HUES64 (cell line): Measurements from ENCODE around the gene OVCH1.

Experiments
- H3K27ac ChIP-seq: 2 replicates; pipeline ENCODE4 v1.7.0; 2013; ENCODE audit warnings: low read depth, low read length, inconsistent platforms
- H3K27me3 ChIP-seq: 2 replicates; pipeline ENCODE4 v1.6.1; 2013; ENCODE audit warnings: mild to moderate bottlenecking, low read length; ENCODE audit not compliant: insufficient read depth
- H3K36me3 ChIP-seq: 2 replicates; pipeline ENCODE4 v1.6.1; 2013; ENCODE audit warnings: mild to moderate bottlenecking, low read length; ENCODE audit not compliant: insufficient read depth
- H3K4me1 ChIP-seq: 2 replicates; pipeline ENCODE4 v1.6.1; 2013; ENCODE audit warnings: mild to moderate bottlenecking, low read length, moderate library complexity; ENCODE audit not compliant: insufficient read depth
- H3K4me3 ChIP-seq: 2 replicates; pipeline ENCODE4 v1.5.1; 2013; ENCODE audit warnings: mild to moderate bottlenecking, low read length, moderate library complexity
- H3K9ac ChIP-seq: 2 replicates; pipeline ENCODE4 v1.6.1; 2013; ENCODE audit warnings: mild to moderate bottlenecking, low read depth, low read length
- H3K9me3 ChIP-seq: 2 replicates; pipeline ENCODE4 v1.6.1; 2013; ENCODE audit warnings: low read depth, low read length; ENCODE audit not compliant: insufficient read depth
- WGBS: fragments of 150-250, 120-280 bp; methylation state at CpG from one replicate; pipeline ENCODE4 v1.1.7; 2013; ENCODE audit warnings: missing lambda C conversion rate; 5-methylcytosine and 5-hydroxymethylcytosine counted together

The OVCH1 gene

DNA sequence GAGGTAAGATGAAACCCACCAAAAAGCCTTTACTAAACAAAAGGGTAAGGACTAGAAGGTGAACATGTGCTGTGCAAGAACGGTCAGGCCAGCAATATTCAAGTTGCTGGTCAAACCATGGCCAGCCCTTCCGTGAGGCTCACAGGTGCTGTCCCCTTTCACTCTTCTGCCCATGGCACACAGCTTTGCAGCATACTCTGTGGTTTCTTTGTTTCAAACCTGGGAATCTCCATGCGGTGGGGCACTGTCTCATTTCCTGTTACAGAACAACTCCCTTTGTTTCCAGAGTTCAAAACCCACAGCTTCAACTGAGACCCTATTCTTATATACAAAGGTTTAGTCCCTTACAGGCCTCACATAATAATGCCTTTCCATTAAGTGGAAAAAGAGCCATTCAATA is 1.7 kb upstream of the OVCH1 start:
- Histone ChIP-seq H3K4me3 (no peak overlapping the region), H3K9me3 (no peaks in the 10 kb centered on the region), H3K9ac (no peak overlapping the region), H3K4me1 (no peaks in the 10 kb centered on the region), H3K27ac (no peak overlapping the region), H3K36me3 (no peaks in the 10 kb centered on the region), H3K27me3 (no peaks in the 10 kb centered on the region)
- 90% methylated on average over 3 of the region's 3 CpGs for WGBS

DNA sequence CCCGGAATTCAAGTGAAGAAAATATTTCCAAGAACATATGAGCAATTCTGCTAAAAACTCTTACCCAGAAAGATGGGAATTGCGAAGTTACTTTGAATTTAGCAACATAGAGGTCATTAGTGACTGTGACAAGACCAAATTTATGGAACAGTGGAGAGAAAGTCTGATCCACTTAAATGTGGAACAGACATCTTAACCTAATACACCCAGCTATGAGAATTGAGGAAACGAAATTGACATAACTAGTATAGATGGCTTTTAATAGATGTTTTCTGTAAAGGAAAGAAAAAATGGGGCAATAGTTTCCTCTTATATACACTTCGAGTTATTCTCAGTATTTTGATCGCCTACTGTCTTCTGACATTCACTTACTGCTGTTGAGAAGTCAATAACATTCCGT is 4.6 kb downstream of the OVCH1 start:
- Histone ChIP-seq H3K36me3 (no peaks in the 10 kb centered on the region), H3K4me3 (no peak overlapping the region), H3K4me1 (no peaks in the 10 kb centered on the region), H3K27me3 (no peaks in the 10 kb centered on the region), H3K9me3 (no peaks in the 10 kb centered on the region), H3K9ac (no peak overlapping the region), H3K27ac (no peak overlapping the region)
- 94% methylated on average over 5 of the region's 6 CpGs for WGBS

DNA sequence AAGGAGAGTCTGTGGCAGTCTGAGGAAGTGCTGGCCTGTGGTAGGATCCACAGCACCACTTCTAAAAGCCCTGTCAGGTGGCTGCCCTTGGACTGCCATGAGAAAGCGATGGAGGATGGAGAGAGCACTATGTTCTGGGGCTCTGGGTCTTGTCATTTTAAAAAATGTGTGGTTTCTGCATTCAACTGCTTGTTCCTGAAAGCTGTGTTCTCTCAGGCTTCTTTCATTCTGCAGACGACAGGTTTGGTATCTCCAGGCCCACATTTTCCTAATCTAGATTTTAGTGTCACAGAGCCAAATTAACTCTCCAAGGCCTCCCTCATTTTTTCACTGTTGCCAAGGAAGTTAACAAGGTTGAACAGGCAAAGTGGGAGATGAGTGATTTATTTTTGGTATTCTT is 10.5 kb downstream of the OVCH1 start:
- Histone ChIP-seq H3K27me3 (no peaks in the 10 kb centered on the region), H3K9ac (no peak overlapping the region), H3K27ac (no peak overlapping the region), H3K36me3 (no peaks in the 10 kb centered on the region), H3K4me3 (no peak overlapping the region), H3K4me1 (no peaks in the 10 kb centered on the region), H3K9me3 (no peaks in the 10 kb centered on the region)
- 91% methylated on average over 2 of the region's 2 CpGs for WGBS

DNA sequence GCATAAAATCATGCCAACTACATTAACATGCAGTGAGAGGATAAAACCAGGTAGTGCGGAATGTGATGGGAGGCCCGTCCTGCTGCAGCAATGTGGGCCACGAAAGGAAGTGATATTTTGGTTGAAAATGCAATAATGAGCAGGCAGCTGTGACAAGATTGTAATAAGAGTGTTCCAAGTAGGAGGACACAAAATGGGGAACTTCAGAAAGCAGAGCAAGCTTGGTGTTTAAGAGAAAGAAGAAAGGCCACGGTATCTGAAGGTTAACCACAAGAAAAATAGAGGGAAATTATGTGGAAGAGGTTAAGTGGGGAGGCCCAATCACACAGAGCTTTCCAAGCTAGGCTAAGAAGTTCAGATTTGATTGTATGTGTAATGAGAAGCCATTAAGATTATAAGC is 34.3 kb downstream of the OVCH1 start:
- 94% methylated on average over 4 of the region's 4 CpGs for WGBS
- no peaks in the 10 kb centered on the region for H3K4me1 ChIP-seq

DNA sequence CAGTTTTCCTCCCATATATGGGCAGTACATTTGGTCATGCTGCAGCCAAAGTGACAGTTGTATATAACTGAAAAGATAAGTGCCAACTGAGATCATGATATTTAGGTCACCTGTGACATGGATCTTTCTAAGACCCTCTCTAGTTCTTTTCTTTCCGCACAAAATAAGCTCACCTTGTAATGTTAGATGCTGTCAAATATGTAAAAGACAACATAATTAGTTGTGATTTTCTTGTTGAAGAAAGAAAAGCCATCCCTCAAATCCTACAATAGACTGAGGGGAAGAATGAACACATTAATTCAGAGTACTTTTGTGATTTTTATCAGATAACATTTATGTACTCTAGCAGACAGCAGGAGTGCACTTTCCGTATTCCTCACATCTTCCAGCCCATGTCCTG is 37.4 kb downstream of the OVCH1 start:
- WGBS = 94% methylated on average over 1 of the region's 2 CpGs
- Histone ChIP-seq H3K9me3 (no peaks in the 10 kb centered on the region), H3K27me3 (no peaks in the 10 kb centered on the region), H3K36me3 (no peaks in the 10 kb centered on the region), H3K4me3 (no peak overlapping the region), H3K27ac (no peak overlapping the region), H3K4me1 (no peaks in the 10 kb centered on the region), H3K9ac (no peak overlapping the region)

More for the DNA sequence above, 34.3 kb downstream of the OVCH1 start:
- no peak overlapping the region for H3K9ac ChIP-seq
- no peaks in the 10 kb centered on the region for H3K9me3 ChIP-seq
- H3K27me3 ChIP-seq = no peaks in the 10 kb centered on the region
- no peak overlapping the region for H3K4me3 ChIP-seq
- H3K27ac ChIP-seq = no peak overlapping the region
- H3K36me3 ChIP-seq = no peaks in the 10 kb centered on the region

DNA sequence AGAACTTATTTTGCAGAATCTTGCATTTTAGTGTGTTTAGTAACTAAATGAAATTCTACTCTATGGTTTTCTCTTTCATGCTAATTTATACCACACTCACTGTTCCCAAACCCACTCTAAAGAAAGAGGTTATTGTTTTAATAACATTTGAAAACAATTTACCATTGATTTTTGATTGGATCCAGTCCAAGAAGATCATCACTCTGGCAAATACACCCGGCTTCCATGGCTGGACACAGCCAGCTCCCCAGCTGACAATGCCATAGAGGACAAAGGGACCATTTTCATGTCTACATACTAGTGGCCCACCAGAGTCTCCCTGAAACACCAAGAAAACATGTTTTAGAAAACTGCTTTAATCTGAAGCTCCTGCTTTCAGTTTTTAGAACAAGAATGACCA is 42.4 kb downstream of the OVCH1 start:
- Histone ChIP-seq H3K9me3 (no peaks in the 10 kb centered on the region), H3K4me1 (no peaks in the 10 kb centered on the region), H3K36me3 (no peaks in the 10 kb centered on the region), H3K9ac (no peak overlapping the region), H3K27me3 (no peaks in the 10 kb centered on the region), H3K27ac (no peak overlapping the region), H3K4me3 (no peak overlapping the region)
- 94% methylated on average over 1 of the region's 1 CpG for WGBS

DNA sequence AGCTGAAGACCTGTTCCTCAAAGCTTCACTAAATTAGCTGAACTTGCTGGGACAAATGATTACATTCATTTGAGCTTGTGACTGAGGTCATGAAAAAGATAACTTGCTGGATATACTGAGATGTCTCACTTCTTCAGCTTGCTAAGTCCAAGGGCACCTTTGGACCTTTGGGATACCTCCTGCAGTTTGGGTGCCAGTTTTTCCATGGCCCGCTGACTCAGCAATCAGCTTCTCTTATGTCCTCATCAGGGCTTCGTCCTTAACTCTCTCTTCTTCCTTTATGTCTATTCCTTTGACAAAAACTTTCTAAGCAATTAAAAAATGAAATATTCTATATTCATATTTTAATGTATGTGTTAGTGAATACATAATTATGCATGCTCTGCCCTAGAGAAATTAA is 45.6 kb downstream of the OVCH1 start:
- no peak overlapping the region for H3K9ac ChIP-seq
- 85% methylated on average over 2 of the region's 2 CpGs for WGBS
- no peaks in the 10 kb centered on the region for H3K27me3 ChIP-seq
- no peaks in the 10 kb centered on the region for H3K4me1 ChIP-seq
- H3K36me3 ChIP-seq = no peaks in the 10 kb centered on the region
- H3K27ac ChIP-seq = no peak overlapping the region
- no peaks in the 10 kb centered on the region for H3K9me3 ChIP-seq
- no peak overlapping the region for H3K4me3 ChIP-seq

DNA sequence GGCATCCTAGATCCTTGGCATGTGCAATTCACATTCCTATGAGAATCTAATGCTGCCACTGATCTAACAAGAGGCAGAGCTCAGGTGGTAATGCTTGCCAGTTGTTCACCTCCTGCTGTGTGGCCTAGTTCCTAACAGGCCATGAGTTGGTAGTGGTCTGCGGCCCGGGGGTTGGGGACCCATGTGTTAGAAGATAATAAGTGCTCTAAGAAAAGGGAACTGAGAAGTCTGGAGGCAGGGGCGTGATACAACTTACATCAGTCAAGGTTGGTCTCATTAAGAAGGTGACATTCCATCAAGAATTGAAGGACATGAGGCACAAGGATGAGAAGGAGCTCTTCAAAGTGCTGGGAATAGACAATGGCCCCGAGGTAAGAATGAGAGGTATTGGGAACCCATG is 49.3 kb downstream of the OVCH1 start:
- H3K27me3 ChIP-seq = no peaks in the 10 kb centered on the region
- no peak overlapping the region for H3K27ac ChIP-seq
- H3K4me3 ChIP-seq = no peak overlapping the region
- no peak overlapping the region for H3K9ac ChIP-seq
- no peaks in the 10 kb centered on the region for H3K4me1 ChIP-seq
- 92% methylated on average over 4 of the region's 4 CpGs for WGBS
- no peaks in the 10 kb centered on the region for H3K9me3 ChIP-seq
- H3K36me3 ChIP-seq = no peaks in the 10 kb centered on the region

DNA sequence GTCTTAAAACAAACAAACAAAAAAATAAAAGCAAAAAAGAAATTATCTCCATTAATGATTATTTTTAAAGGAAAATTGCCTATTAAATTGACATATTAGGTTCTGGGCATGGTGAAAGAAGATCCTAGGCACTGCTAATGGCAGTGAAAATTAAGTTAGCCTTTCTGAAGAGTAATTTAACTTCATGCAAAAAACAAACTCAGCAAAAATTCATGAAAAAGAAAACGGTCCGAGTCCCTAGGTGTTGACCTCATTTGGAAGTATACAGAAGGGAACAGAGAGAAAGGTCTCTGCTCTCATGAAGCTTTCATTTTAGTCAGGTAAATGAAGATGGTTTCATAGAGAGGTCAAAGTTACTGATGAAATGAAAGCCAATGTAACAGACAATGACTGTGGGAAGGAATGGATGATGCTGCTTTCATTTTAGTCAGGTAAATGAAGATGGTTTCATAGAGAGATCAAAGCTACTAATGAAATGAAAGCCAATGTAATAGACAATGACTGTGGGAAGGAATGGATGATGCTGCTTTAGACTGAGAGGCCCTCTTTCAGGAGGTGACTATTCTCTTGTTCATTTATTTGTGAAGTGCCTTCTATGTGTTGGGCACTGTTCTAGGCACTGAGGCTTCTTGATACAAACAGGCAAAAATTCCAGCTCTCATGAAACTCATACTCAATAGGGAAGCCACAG is 50.1 kb downstream of the OVCH1 start:
- 73% methylated on average over 2 of the region's 2 CpGs for WGBS
- H3K27me3 ChIP-seq = no peaks in the 10 kb centered on the region
- H3K9me3 ChIP-seq = no peaks in the 10 kb centered on the region

DNA sequence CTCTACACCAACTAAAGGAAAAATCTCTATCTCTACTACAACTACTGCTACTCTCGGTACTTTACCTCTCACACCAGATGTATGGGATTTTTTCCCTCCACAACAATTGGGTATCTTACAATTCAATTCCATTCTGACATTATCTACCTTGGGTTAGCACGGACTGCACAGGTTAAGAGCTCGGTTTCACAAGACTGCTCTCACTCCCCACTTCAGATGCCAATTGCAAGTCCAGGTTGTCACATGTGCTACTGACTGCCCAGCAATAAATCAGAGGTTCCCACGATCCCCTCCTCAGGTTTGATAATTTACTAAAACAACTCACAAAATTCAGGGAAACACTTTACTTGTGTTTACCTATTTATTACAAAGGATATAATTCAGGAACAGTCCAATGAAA is 58.0 kb downstream of the OVCH1 start:
- no peak overlapping the region for H3K27ac ChIP-seq
- WGBS = 95% methylated on average over 4 of the region's 4 CpGs
- H3K9ac ChIP-seq = no peak overlapping the region
- no peaks in the 10 kb centered on the region for H3K4me1 ChIP-seq
- no peaks in the 10 kb centered on the region for H3K36me3 ChIP-seq
- no peaks in the 10 kb centered on the region for H3K27me3 ChIP-seq
- H3K4me3 ChIP-seq = no peak overlapping the region
- no peaks in the 10 kb centered on the region for H3K9me3 ChIP-seq

More for the DNA sequence above, 50.1 kb downstream of the OVCH1 start:
- Histone ChIP-seq H3K4me3 (no peak overlapping the region), H3K9ac (no peak overlapping the region), H3K27ac (no peak overlapping the region), H3K4me1 (no peaks in the 10 kb centered on the region), H3K36me3 (no peaks in the 10 kb centered on the region)

DNA sequence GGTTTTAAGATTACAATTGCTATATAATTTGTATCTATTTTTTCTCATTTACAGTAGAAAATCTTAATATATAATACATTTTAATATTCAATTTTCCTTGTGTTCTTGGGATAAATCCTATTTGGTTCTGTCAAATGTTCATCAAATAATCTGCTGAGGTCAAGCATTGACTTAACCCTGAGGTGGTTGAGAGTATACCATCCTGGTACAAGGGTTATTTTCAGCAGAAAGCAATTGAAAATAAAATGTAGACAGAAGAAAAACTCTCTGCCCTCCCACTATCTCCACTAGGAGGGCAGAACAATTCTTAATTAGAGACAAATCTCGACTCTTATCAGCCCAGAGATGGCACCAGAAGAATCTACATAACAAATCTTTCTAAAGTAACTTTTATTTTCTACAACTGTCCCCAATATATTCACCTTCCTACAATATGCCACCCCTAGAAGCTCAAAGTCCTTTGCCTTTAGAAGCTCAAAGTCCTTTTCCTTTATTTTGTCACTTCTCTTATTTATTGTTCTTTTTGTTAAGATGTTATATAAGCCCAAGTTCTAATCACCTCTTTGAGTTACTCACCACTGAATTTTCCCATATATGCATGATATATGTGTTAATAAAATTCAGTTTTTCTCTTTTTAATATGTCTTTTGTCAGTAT is 58.6 kb downstream of the OVCH1 start:
- H3K4me3 ChIP-seq = no peak overlapping the region
- 74% methylated on average over 1 of the region's 1 CpG for WGBS

DNA sequence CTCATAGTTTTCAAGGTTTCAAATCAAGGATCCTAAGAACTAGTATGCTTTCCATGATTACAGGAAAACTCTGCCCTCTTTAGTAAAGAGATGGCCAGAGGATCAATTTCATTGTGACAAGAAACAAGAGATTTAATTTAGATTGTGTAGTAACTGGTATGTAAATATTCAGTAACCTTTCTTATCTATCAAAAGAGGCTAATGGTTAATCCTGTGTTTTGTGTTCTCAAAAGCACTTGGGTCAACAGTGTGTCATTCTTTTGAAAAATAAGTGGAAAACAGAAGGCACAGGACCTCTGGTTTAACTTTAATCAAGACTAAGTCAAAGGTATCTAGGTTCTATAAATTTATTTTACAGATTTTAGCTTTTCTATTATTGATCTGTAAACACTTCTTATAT is 59.9 kb downstream of the OVCH1 start:
- H3K27ac ChIP-seq = no peak overlapping the region
- H3K4me3 ChIP-seq = no peak overlapping the region
- H3K27me3 ChIP-seq = no peaks in the 10 kb centered on the region
- H3K9ac ChIP-seq = no peak overlapping the region
- no peaks in the 10 kb centered on the region for H3K4me1 ChIP-seq
- H3K9me3 ChIP-seq = no peaks in the 10 kb centered on the region
- H3K36me3 ChIP-seq = no peaks in the 10 kb centered on the region

More for the DNA sequence above, 58.6 kb downstream of the OVCH1 start:
- Histone ChIP-seq H3K9ac (no peak overlapping the region), H3K27me3 (no peaks in the 10 kb centered on the region), H3K36me3 (no peaks in the 10 kb centered on the region), H3K27ac (no peak overlapping the region), H3K4me1 (no peaks in the 10 kb centered on the region), H3K9me3 (no peaks in the 10 kb centered on the region)
